HepG2 (cell line): ENCODE data around the gene CHST3. TPM values are rescaled to one million over a fixed set of nuclear protein-coding genes. Genes with fewer than 3 reads are reported as not detected.

Source experiments
- ATAC-seq: fragments of 200-7000 bp; cut with Tn5 transposase; 3 replicates; pipeline ENCODE4 v1.9.1; 2020; ENCODE audit warnings: mild to moderate bottlenecking, moderate library complexity
- BruUV-seq: library from RNA; stranded (reverse); fragments of 400-500 nt; replicated peaks from 2 replicates; lab custom pipeline; 2021; lab: Mats Ljungman, UMichigan
- CTCF ChIA-PET: fragments of 300-600 bp; formaldehyde crosslinking; extraction: SDS; loops from one replicate; lab custom pipeline; 2021; ENCODE audit warnings: low total read pairs, inconsistent platforms, low intra/inter-chr PET ratio; lab: Yijun Ruan, JAX
- POLR2A ChIA-PET: fragments of 350-600 bp; sonication (Branson Sonifier 250); formaldehyde crosslinking; loops from one replicate; lab custom pipeline; 2020; ENCODE audit warnings: antibody characterized with exemption, inconsistent platforms; lab: Yijun Ruan, JAX
- DNase-seq: peaks from one replicate; pipeline ENCODE4 v3.0.0-alpha.2; 2015; ENCODE audit warnings: low spot score
- FAIRE-seq: peaks from 3 replicates; lab custom pipeline; 2011; peaks lifted over from hg19 to GRCh38; lab: Jason Lieb, UNC
- H2AFZ ChIP-seq: one replicate; pipeline ENCODE4 v1.6.1; 2011; ENCODE audit warnings: low read length, inconsistent platforms
- H3K27ac ChIP-seq: fragments of 300-600 bp; 3 replicates; pipeline ENCODE4 v1.8.0; 2011; ENCODE audit warnings: mixed run types, mild to moderate bottlenecking, mixed read lengths, low read length, inconsistent platforms; ENCODE audit not compliant: insufficient read depth; ENCODE audit errors: extremely low read length
- H3K27me3 ChIP-seq, 2 experiments: fragments of 200-600 bp in 1 of 2; 2 replicates in 1 of 2; 3 replicates in 1 of 2; pipeline versions ENCODE4 v1.6.0 to v1.8.0; 2011; ENCODE audit warnings: low read length in 2 of 2, mild to moderate bottlenecking in 2 of 2, moderate library complexity in 2 of 2, inconsistent platforms in 1 of 2; ENCODE audit not compliant: insufficient read depth in 2 of 2, control insufficient read depth in 1 of 2
- H3K36me3 ChIP-seq, 2 experiments: fragments of 200-600 bp in 1 of 2; replicated peaks in 1 of 2; 2 replicates in 1 of 2; 3 replicates in 1 of 2; pipeline versions ENCODE4 v1.5.1 to v1.8.0; 2011; ENCODE audit warnings: low read length in 2 of 2, inconsistent platforms in 1 of 2; ENCODE audit not compliant: insufficient read depth in 2 of 2, control insufficient read depth in 1 of 2
- H3K4me1 ChIP-seq: 2 replicates; pipeline ENCODE4 v1.5.1; 2012; ENCODE audit warnings: low read length, inconsistent platforms; ENCODE audit not compliant: insufficient read depth
- H3K4me2 ChIP-seq: 2 replicates; pipeline ENCODE4 v1.6.0; 2011; ENCODE audit warnings: low read depth, low read length, inconsistent platforms
- H3K4me3 ChIP-seq, 3 experiments: fragments of 200-600 bp in 1 of 3; sonication (generic), shearing (Covaris generic) in 1 of 3; replicated peaks in 1 of 3; 2 replicates each; pipeline ENCODE4 v1.5.1; 2011 to 2016; ENCODE audit warnings: low read length in 3 of 3, inconsistent platforms in 2 of 3, low read depth in 2 of 3, mild to moderate bottlenecking in 2 of 3, control low read depth in 1 of 3, mixed read lengths in 1 of 3; ENCODE audit not compliant: insufficient read depth in 1 of 3
- H3K79me2 ChIP-seq: one replicate; pipeline ENCODE4 v1.6.1; 2011; ENCODE audit warnings: low read length, inconsistent platforms; ENCODE audit not compliant: insufficient read depth
- H3K9ac ChIP-seq: 2 replicates; pipeline ENCODE4 v1.6.0; 2011; ENCODE audit warnings: mild to moderate bottlenecking, low read depth, low read length, inconsistent platforms; ENCODE audit not compliant: insufficient read depth
- H3K9me3 ChIP-seq: 2 replicates; pipeline ENCODE4 v1.5.1; 2012; ENCODE audit warnings: mild to moderate bottlenecking, low read length
- H4K20me1 ChIP-seq: 2 replicates; pipeline ENCODE4 v1.6.0; 2011; ENCODE audit warnings: inconsistent platforms, mild to moderate bottlenecking, low read length, moderate library complexity; ENCODE audit not compliant: insufficient read depth
- CENPT ChIP-seq: sonication (generic); formaldehyde crosslinking; IDR thresholded peaks from 2 replicates; pipeline ENCODE4 v1.8.0; 2022; ENCODE audit warnings: low read depth, mild to moderate bottlenecking, moderate library complexity, missing genetic modification reagents
- HNRNPK ChIP-seq: fragments of 200-400 bp; formaldehyde crosslinking; IDR thresholded peaks from 2 replicates; pipeline ENCODE4 v1.6.1; 2018; ENCODE audit warnings: low read length, low read depth, moderate library complexity, mild to moderate bottlenecking; ENCODE audit not compliant: poor library complexity, severe bottlenecking
- KAT8 ChIP-seq: IDR thresholded peaks from 2 replicates; pipeline ENCODE4 v1.6.1; 2016; ENCODE audit warnings: missing genetic modification reagents, missing compliant biosample characterization
- PAF1 ChIP-seq: IDR thresholded peaks from 2 replicates; pipeline ENCODE4 v1.6.1; 2016; ENCODE audit warnings: missing genetic modification reagents, missing compliant biosample characterization
- SYNCRIP ChIP-seq: fragments of 200-400 bp; formaldehyde crosslinking; IDR thresholded peaks from 2 replicates; pipeline ENCODE4 v1.6.1; 2018; ENCODE audit warnings: mild to moderate bottlenecking, low read depth, low read length; ENCODE audit not compliant: insufficient read depth
- TBL1XR1 ChIP-seq: fragments of 150-350 bp; IDR thresholded peaks from 2 replicates; pipeline ENCODE4 v1.6.1; 2014; ENCODE audit warnings: borderline replicate concordance, low read length; ENCODE audit not compliant: partially characterized antibody
- ZKSCAN5 ChIP-seq: sonication (generic); formaldehyde crosslinking; IDR thresholded peaks from 2 replicates; pipeline ENCODE4 v1.5.1; 2020; ENCODE audit warnings: mild to moderate bottlenecking, missing genetic modification reagents
- ZNF205 ChIP-seq: IDR thresholded peaks from 2 replicates; pipeline ENCODE4 v1.6.1; 2018; ENCODE audit warnings: missing biosample characterization, missing genetic modification reagents
- ZNF256 ChIP-seq: sonication (generic); formaldehyde crosslinking; conservative IDR thresholded peaks from 2 replicates; pipeline ENCODE4 v1.4.0; 2020; ENCODE audit warnings: missing genetic modification reagents
- ZNF263 ChIP-seq: sonication (generic); formaldehyde crosslinking; IDR thresholded peaks from 2 replicates; pipeline ENCODE4 v1.4.0; 2020; ENCODE audit warnings: missing genetic modification reagents
- ZNF431 ChIP-seq: sonication (generic); formaldehyde crosslinking; IDR thresholded peaks from 2 replicates; pipeline ENCODE4 v1.9.0; 2022; ENCODE audit warnings: missing genetic modification reagents, low read depth, mild to moderate bottlenecking, borderline replicate concordance
- ZNF543 ChIP-seq: sonication (generic); formaldehyde crosslinking; IDR thresholded peaks from 2 replicates; pipeline ENCODE4 v1.4.0; 2020; ENCODE audit warnings: mild to moderate bottlenecking, missing genetic modification reagents
- WGBS: methylation state at CpG from one replicate; pipeline ENCODE4 v1.1.6; 2017; ENCODE audit warnings: low lambda C conversion rate; 5-methylcytosine and 5-hydroxymethylcytosine counted together
- in situ Hi-C: cut with HindIII; loops from 2 replicates; pipeline ENCODE4 v1.10.0; 2017; ENCODE audit warnings: low pct_unique_long_range_greater_than_20kb; ENCODE audit not compliant: extremely low pct_ligation_motif_present
- intact Hi-C: fragments of 100-400 bp; cut with micrococcal nuclease; formaldehyde crosslinking; loops from one replicate; pipeline ENCODE4 v1.10.0; 2022; ENCODE audit not compliant: unreplicated experiment
- polyA plus RNA-seq, 8 experiments: library from polyadenylated mRNA; depleted of rRNA in 3 of 8; stranded (reverse) in 7 of 8; unstranded in 1 of 8; fragments of >200 nt; fragmentation: Illumina TruSeq in 4 of 8; extraction: Trizol in 4 of 8; gene quantifications; 2 replicates each; pipeline versions ENCODE4 v1.2.1 to v1.2.3, GENCODE V29; 2011 to 2016; ENCODE audit warnings: low read depth in 4 of 8, missing spikeins in 1 of 8, mixed read lengths in 1 of 8; ENCODE audit not compliant: insufficient read depth in 1 of 8
- total RNA-seq, 5 experiments: library from RNA; depleted of rRNA; stranded (reverse); fragments of >200 nt; fragmentation: Illumina TruSeq; extraction: Trizol; gene quantifications; 2 replicates each; pipeline ENCODE4 v1.2.3, GENCODE V29; 2016; ENCODE audit warnings: low read depth in 1 of 5
- TF ChIP-seq, protein P1 (sequence below): sonication (generic); formaldehyde crosslinking; IDR thresholded peaks from 2 replicates; pipeline ENCODE4 v1.4.0; 2020; ENCODE audit warnings: missing genetic modification reagents
- TF ChIP-seq, protein P2 (sequence below): IDR thresholded peaks from 2 replicates; pipeline ENCODE4 v1.6.1; 2016; ENCODE audit warnings: control low read depth
- TF ChIP-seq, protein P3 (sequence below): IDR thresholded peaks from 2 replicates; pipeline ENCODE4 v1.6.1; 2016
- TF ChIP-seq, protein P4 (sequence below): sonication (generic); formaldehyde crosslinking; IDR thresholded peaks from 2 replicates; pipeline ENCODE4 v1.4.0; 2020; ENCODE audit warnings: low read depth, mild to moderate bottlenecking, missing genetic modification reagents
- TF ChIP-seq, protein P5 (sequence below): sonication (generic); formaldehyde crosslinking; IDR thresholded peaks from 2 replicates; pipeline ENCODE4 v1.4.0; 2020; ENCODE audit warnings: mild to moderate bottlenecking, low read depth, missing genetic modification reagents
- TF ChIP-seq, protein P6 (sequence below): sonication (generic); formaldehyde crosslinking; IDR thresholded peaks from 2 replicates; pipeline ENCODE4 v1.5.0; 2020; ENCODE audit warnings: missing genetic modification reagents

Gene CHST3
- total and polyA plus RNA-seq, 2 of the 13 experiments (the other 11 are each of a cell fraction or from before 2014, with no cell fraction given), result 7.2 to 18.7 TPM

DNA sequence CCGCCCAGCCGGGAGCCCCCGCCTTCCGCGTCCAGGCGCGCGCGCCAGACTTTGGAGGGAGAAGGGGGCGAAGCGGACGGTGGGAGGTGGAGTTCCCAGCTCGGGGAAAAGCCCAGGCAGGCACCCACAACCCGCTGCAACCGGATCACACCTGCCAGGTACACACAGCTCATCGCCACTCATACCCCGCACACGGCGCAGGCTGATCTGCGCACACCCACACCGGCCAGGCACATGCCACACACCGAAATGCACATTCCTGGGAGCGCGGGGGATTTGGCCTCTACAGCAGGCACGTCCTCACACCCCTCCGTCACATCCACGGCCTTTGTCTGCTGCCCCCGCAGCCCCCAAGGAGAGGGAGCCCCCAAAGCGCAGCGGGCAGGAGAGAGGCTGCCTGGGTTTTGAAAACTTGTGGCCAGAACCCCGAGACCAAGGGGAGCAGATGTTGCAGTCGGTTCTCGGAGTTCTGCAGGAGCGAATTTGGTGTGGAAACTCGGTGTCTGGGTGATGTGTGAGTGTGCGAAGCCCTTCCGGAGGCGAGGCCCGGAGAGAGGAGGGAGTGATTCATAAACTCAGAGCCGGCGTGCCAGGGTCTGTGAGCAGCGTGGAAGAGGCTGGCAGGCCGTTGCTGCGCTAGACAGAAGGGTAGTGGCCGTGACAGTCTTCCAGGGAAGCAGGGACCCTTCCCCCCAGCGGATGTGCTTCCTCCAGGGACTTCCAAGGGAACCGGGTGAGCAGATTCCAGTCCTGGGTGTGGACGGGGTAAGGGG lies 734 bp downstream of the CHST3 start:
- Histone ChIP-seq H3K9me3 (no peaks in the 10 kb centered on the region), H3K4me2 (peak overlapping the region; percentile 96), H3K4me1 (peaks cover 61% of the 10 kb centered on the region), H3K9ac (peak overlapping the region; percentile 85), H2AFZ (no peak overlapping the region), H3K4me3 (peak overlapping the region; percentile 78 to 95 (median 89)), H3K79me2 (peaks cover 55% of the 10 kb centered on the region), H3K36me3 (no peaks in the 10 kb centered on the region), H3K27ac (peak overlapping the region; percentile 86), H4K20me1 (no peaks in the 10 kb centered on the region; the same call in 1 of the 2 replicates), H3K27me3 (peaks cover 0 to 4% of the 10 kb centered on the region in 2 experiments; a peak in 1 of 5 replicates)
- no TSS peak for BruUV-seq
- in situ Hi-C loops, result loop anchor here (5.0 to 10.0 kb wide), 2 partner anchors 82 to 370 kb away; no protein-coding TSS in a partner anchor
- FAIRE-seq (no peak), ATAC-seq (peak; percentile 45), DNase-seq (no peak)
- ChIA-PET CTCF (no interaction called here), POLR2A (interaction anchor here (0.8 to 3.2 kb wide), 9 partner anchors 8 to 73 kb away, joined by 4 to 29 read pairs (median 10); no protein-coding TSS in a partner anchor)
- intact Hi-C loops, result loop anchor here (2.0 kb wide), 1 partner anchor 16 kb away; no protein-coding TSS in a partner anchor
- 0% methylated on average over 12 of the region's 48 CpGs for WGBS
- TF ChIP-seq TBL1XR1 (no peak), ZNF263 (CRISPR knock-in tag) (no peak), HNRNPK (no peak), ZKSCAN5 (CRISPR knock-in tag) (no peak), KAT8 (peak; percentile 20; the same call in 1 of the 2 replicates), SYNCRIP (no peak), CENPT (CRISPR knock-in tag) (no peak), ZNF205 (CRISPR knock-in tag) (no peak), PAF1 (CRISPR knock-in tag) (no peak), ZNF256 (CRISPR knock-in tag) (peak; percentile 67; the same call in 1 of the 2 replicates), ZNF431 (no peak), ZNF543 (CRISPR knock-in tag) (no peak)
- TF ChIP-seq, protein P1, sequence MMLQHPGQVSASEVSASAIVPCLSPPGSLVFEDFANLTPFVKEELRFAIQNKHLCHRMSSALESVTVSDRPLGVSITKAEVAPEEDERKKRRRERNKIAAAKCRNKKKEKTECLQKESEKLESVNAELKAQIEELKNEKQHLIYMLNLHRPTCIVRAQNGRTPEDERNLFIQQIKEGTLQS (CRISPR knock-in tag), result no peak
- TF ChIP-seq, protein P2, sequence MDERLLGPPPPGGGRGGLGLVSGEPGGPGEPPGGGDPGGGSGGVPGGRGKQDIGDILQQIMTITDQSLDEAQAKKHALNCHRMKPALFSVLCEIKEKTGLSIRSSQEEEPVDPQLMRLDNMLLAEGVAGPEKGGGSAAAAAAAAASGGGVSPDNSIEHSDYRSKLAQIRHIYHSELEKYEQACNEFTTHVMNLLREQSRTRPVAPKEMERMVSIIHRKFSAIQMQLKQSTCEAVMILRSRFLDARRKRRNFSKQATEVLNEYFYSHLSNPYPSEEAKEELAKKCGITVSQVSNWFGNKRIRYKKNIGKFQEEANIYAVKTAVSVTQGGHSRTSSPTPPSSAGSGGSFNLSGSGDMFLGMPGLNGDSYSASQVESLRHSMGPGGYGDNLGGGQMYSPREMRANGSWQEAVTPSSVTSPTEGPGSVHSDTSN, result no peak
- TF ChIP-seq, protein P3, sequence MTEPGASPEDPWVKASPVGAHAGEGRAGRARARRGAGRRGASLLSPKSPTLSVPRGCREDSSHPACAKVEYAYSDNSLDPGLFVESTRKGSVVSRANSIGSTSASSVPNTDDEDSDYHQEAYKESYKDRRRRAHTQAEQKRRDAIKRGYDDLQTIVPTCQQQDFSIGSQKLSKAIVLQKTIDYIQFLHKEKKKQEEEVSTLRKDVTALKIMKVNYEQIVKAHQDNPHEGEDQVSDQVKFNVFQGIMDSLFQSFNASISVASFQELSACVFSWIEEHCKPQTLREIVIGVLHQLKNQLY (CRISPR knock-in tag), result no peak
- TF ChIP-seq, protein P4, sequence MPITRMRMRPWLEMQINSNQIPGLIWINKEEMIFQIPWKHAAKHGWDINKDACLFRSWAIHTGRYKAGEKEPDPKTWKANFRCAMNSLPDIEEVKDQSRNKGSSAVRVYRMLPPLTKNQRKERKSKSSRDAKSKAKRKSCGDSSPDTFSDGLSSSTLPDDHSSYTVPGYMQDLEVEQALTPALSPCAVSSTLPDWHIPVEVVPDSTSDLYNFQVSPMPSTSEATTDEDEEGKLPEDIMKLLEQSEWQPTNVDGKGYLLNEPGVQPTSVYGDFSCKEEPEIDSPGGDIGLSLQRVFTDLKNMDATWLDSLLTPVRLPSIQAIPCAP (CRISPR knock-in tag), result no peak
- TF ChIP-seq, protein P5, sequence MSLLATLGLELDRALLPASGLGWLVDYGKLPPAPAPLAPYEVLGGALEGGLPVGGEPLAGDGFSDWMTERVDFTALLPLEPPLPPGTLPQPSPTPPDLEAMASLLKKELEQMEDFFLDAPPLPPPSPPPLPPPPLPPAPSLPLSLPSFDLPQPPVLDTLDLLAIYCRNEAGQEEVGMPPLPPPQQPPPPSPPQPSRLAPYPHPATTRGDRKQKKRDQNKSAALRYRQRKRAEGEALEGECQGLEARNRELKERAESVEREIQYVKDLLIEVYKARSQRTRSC (CRISPR knock-in tag), result no peak
- TF ChIP-seq, protein P6, sequence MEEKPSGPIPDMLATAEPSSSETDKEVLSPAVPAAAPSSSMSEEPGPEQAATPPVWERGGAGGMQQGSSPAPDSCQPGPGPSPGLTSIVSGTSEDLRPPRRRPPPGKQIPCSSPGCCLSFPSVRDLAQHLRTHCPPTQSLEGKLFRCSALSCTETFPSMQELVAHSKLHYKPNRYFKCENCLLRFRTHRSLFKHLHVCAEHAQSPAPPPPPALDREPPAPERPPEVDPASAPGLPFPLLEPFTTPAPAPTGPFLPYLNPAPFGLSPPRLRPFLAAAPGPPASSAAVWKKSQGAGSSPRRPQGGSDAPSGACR (CRISPR knock-in tag), result no peak
